Activated naive CD4-positive, alpha-beta T cell treated with anti-CD3 and anti-CD28 coated beads, Interleukin-2, amount 10 ng/mL, durations not matched to agents 7 days and 5 days (primary cell): Measurements from ENCODE around the gene NBEA.

Experiments used
- CTCF ChIA-PET: fragments of 350-600 bp; sonication (Branson Sonifier 250); formaldehyde crosslinking; loops from one replicate; lab custom pipeline; 2021; ENCODE audit warnings: antibody characterized with exemption; lab: Charles Lee
- DNase-seq: peaks from one replicate; pipeline ENCODE4 v3.0.0-alpha.2; 2020
- H3K27ac Mint-ChIP-seq: one replicate; pipeline ENCODE4 v1.8.0; 2021; ENCODE audit warnings: mild to moderate bottlenecking, moderate library complexity, mixed read lengths
- H3K27me3 Mint-ChIP-seq: one replicate; pipeline ENCODE4 v1.8.0; 2021; ENCODE audit warnings: mild to moderate bottlenecking, mixed read lengths
- H3K36me3 Mint-ChIP-seq: one replicate; pipeline ENCODE4 v1.8.0; 2021; ENCODE audit warnings: mixed read lengths
- H3K4me1 Mint-ChIP-seq: one replicate; pipeline ENCODE4 v1.8.0; 2021; ENCODE audit warnings: mixed read lengths
- H3K4me3 Mint-ChIP-seq: one replicate; pipeline ENCODE4 v1.8.0; 2021; ENCODE audit warnings: mild to moderate bottlenecking, moderate library complexity, mixed read lengths
- H3K9me3 Mint-ChIP-seq: one replicate; pipeline ENCODE4 v1.8.0; 2021; ENCODE audit warnings: mixed read lengths

The NBEA gene

GRCh38 chr13:35617420-35617819 is 675.4 kb downstream of the NBEA start:
- Mint-ChIP-seq H3K27me3 (no peaks in the 10 kb centered on the region), H3K9me3 (no peaks in the 10 kb centered on the region), H3K27ac (no peak overlapping the region), H3K4me1 (peaks cover 25% of the 10 kb centered on the region), H3K4me3 (no peak overlapping the region), H3K36me3 (no peaks in the 10 kb centered on the region)
- CTCF ChIA-PET, result no interaction called here
- DNase-seq, result no peak

GRCh38 chr13:35618565-35619083 is 676.6 kb downstream of the NBEA start:
- Mint-ChIP-seq H3K27ac (no peak overlapping the region), H3K4me1 (peaks cover 25% of the 10 kb centered on the region), H3K4me3 (no peak overlapping the region), H3K9me3 (no peaks in the 10 kb centered on the region), H3K36me3 (no peaks in the 10 kb centered on the region), H3K27me3 (no peaks in the 10 kb centered on the region)
- CTCF ChIA-PET, result no interaction called here
- DNase-seq, result no peak

DNA sequence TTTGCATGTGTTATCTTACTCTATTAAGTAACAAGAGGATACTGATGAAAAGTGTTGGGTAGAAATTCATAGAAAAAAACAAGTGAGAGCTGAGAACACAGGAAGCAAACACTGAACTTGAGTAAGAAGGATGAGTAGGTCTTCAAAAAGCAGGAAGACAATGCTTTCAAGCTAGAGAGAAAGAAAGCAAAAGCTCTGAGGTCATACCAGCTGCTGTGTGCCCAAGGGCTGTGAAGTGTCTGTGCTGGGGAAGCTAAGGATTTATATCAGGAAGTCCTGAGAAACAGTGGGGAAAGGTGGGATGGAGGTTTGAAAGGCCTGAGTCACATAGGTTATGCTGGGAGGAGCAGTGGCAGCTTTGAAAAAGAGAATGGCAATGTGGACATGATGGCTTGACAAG is 679.9 kb downstream of the NBEA start:
- Mint-ChIP-seq H3K9me3 (no peaks in the 10 kb centered on the region), H3K27me3 (no peaks in the 10 kb centered on the region), H3K4me3 (no peak overlapping the region), H3K36me3 (no peaks in the 10 kb centered on the region), H3K27ac (peak overlapping the region; percentile 60), H3K4me1 (peaks cover 25% of the 10 kb centered on the region)
- DNase-seq, result peak; percentile 21
- CTCF ChIA-PET, result interaction anchor here (0.9 to 1.7 kb wide), 2 partner anchors 9 to 10 kb away, joined by 3 to 6 read pairs; no protein-coding TSS in a partner anchor

GRCh38 chr13:35629026-35629425 is 687.0 kb downstream of the NBEA start:
- CTCF ChIA-PET, result no interaction called here
- DNase-seq, result no peak
- Mint-ChIP-seq H3K27ac (no peak overlapping the region), H3K36me3 (no peaks in the 10 kb centered on the region), H3K27me3 (no peaks in the 10 kb centered on the region), H3K9me3 (no peaks in the 10 kb centered on the region), H3K4me3 (no peak overlapping the region), H3K4me1 (no peaks in the 10 kb centered on the region)

DNA sequence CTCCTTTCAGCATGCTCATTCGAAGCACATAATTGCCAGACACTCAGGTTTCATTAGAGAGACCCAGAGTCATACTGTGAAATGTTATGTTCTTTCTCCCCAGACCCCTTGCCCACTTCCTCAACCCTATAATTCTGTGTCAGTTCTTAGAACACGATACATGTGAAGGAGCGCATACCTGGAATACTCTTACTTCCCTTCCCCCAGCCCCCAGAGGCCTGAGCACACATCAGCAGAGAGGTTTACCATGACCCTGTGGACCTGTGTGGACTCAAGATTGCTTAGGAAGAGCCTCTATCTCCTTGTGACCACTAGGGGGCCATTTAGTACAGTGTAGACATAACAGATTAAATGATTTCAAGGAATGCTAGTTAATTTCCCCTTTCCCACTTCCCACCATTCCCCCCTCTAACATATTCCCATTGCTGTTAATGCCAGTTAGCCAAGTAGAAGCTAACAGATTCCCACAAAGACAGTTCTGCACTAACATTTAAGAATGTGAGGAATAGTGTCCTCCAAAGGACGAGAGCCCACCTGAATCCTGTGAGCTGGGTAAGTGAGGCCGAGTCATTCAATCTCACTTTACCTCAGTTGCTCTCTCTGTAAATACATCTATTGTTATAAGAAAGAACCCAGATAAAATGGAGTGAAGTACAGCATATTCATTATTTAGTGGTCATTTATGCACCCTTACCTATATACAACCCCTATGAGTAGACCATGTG is 688.6 kb downstream of the NBEA start:
- CTCF ChIA-PET, result interaction anchor here (0.7 to 1.5 kb wide), 5 partner anchors 8 to 90 kb away, joined by 3 to 5 read pairs (median 3); no protein-coding TSS in a partner anchor
- no peak for DNase-seq
- no peaks in the 10 kb centered on the region for H3K9me3 Mint-ChIP-seq
- H3K27ac Mint-ChIP-seq, result no peak overlapping the region
- H3K4me3 Mint-ChIP-seq, result no peak overlapping the region
- no peaks in the 10 kb centered on the region for H3K27me3 Mint-ChIP-seq
- no peaks in the 10 kb centered on the region for H3K36me3 Mint-ChIP-seq
- no peaks in the 10 kb centered on the region for H3K4me1 Mint-ChIP-seq

DNA sequence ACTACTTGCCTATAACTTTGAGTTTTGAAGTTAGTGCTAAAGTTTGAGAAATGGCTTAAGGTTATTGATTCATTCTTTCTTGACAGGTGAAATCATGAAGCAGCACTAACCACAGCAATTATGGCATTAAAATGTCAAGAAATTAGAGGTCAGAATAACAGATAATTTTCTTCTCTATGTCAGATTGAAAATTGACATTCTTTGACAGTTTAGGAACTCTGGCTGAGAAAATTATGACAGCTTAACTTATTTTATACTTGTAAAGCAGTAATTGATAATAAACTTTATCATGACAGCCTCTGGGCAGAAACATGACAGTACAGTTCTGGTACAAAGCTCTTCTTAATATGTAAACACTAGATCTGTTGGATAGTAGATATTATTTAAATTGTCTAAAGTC is 689.6 kb downstream of the NBEA start:
- H3K4me3 Mint-ChIP-seq, result no peak overlapping the region
- H3K27me3 Mint-ChIP-seq, result no peaks in the 10 kb centered on the region
- CTCF ChIA-PET, result interaction anchor here (0.7 to 0.9 kb wide), 3 partner anchors 9 to 89 kb away, joined by 3 to 6 read pairs (median 5); no protein-coding TSS in a partner anchor
- H3K36me3 Mint-ChIP-seq, result no peaks in the 10 kb centered on the region
- no peak for DNase-seq
- H3K27ac Mint-ChIP-seq, result no peak overlapping the region
- no peaks in the 10 kb centered on the region for H3K4me1 Mint-ChIP-seq
- no peaks in the 10 kb centered on the region for H3K9me3 Mint-ChIP-seq

DNA sequence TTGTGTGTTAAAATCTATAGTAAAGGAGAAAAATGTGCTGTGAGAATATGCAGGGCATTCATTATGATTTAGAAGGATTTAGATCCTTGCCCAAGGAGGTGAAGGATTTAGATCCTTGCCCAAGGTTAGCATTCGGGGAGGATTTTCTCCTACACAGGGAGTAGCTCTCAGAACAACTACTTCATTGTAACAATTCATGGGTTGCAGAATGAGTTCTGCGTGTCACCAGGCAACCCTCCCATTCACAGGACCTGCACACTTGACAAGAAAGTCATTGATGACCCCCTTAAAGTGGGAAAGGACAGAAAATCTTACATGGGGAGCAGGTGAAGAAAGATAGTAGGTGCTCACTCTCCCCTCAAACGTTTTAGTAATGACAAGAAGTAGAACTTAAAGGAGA is 701.6 kb downstream of the NBEA start:
- Mint-ChIP-seq H3K36me3 (no peaks in the 10 kb centered on the region), H3K27me3 (no peaks in the 10 kb centered on the region), H3K9me3 (no peaks in the 10 kb centered on the region), H3K27ac (no peak overlapping the region), H3K4me1 (no peaks in the 10 kb centered on the region), H3K4me3 (no peak overlapping the region)
- CTCF ChIA-PET, result no interaction called here
- no peak for DNase-seq

- CTCF ChIA-PET, result no interaction called here
- H3K27ac Mint-ChIP-seq, result no peak overlapping the region
- no peaks in the 10 kb centered on the region for H3K36me3 Mint-ChIP-seq
- no peak for DNase-seq
- H3K4me3 Mint-ChIP-seq, result no peak overlapping the region
- no peaks in the 10 kb centered on the region for H3K9me3 Mint-ChIP-seq
- no peaks in the 10 kb centered on the region for H3K4me1 Mint-ChIP-seq
- no peaks in the 10 kb centered on the region for H3K27me3 Mint-ChIP-seq
Measured at GRCh38 chr13:35646056-35646774, 704.1 kb downstream of the NBEA start.

DNA sequence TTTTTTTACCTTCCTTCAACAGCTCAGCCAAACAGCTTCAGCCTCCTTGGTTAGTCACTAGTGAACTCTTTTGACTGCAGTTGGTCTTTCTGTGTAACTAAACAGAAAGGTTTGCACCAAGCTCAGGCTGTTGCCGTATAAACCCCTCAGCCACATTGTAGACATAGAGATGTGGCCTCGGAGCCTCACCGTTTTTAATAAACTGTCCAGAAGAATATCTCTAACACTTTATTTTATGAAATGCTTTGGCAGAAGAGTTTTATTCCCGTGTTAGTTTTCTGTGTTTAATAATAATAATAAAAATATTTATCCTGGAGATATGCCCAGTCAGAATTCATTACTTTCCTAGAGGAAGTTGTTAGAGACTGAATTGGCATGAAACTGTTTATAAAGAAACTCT is 706.1 kb downstream of the NBEA start:
- CTCF ChIA-PET, result interaction anchor here (0.6 kb wide), 1 partner anchor 74 kb away, joined by 3 read pairs; no protein-coding TSS in a partner anchor
- H3K27ac Mint-ChIP-seq, result no peak overlapping the region
- H3K4me1 Mint-ChIP-seq, result no peaks in the 10 kb centered on the region
- H3K36me3 Mint-ChIP-seq, result no peaks in the 10 kb centered on the region
- no peaks in the 10 kb centered on the region for H3K27me3 Mint-ChIP-seq
- H3K9me3 Mint-ChIP-seq, result no peaks in the 10 kb centered on the region
- no peak for DNase-seq
- H3K4me3 Mint-ChIP-seq, result no peak overlapping the region

DNA sequence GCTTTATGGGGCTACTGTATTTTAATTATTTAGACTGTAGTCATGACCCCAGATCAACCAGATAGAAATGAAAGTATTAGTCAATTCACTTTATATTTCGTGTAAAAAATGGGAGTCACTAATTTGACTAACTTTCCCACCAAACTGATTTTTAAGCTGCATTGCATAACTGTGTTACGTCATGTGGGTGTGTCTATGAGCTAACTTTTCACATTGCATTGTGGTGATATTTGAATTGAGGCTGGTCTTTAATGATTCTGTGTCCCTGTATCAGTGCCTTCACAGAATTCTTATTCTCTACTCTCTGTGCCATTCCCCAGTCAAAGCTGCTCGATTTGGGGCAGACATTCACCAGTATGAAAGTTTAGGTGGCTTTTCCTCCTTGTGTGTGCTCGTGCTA is 707.1 kb downstream of the NBEA start:
- CTCF ChIA-PET, result no interaction called here

DNA sequence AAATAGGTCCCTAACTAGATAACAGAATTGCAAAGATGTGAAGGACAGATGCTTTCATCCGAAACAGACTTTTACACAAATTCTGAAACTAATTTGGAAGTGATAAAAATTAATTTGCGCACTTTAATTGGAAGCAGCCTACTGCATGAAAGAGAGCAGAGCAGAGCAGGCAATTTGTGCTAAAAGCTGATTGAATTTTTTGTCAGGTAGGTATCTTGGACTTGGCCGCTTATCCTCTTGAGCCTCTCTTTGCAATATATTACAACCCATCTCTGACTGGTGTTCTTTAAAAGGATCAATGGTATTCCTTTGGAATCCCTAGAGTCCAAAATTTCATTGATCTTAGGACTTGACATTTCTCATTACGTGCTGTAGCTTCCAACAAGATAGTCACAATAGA is 717.7 kb downstream of the NBEA start:
- Mint-ChIP-seq H3K27me3 (no peaks in the 10 kb centered on the region), H3K27ac (no peak overlapping the region), H3K4me1 (no peaks in the 10 kb centered on the region), H3K36me3 (no peaks in the 10 kb centered on the region), H3K4me3 (no peak overlapping the region), H3K9me3 (no peaks in the 10 kb centered on the region)
- DNase-seq, result no peak
- CTCF ChIA-PET, result no interaction called here

More for the DNA sequence above, 707.1 kb downstream of the NBEA start:
- no peaks in the 10 kb centered on the region for H3K27me3 Mint-ChIP-seq
- H3K36me3 Mint-ChIP-seq, result no peaks in the 10 kb centered on the region
- no peak overlapping the region for H3K4me3 Mint-ChIP-seq
- no peak for DNase-seq
- H3K27ac Mint-ChIP-seq, result no peak overlapping the region
- H3K4me1 Mint-ChIP-seq, result no peaks in the 10 kb centered on the region
- no peaks in the 10 kb centered on the region for H3K9me3 Mint-ChIP-seq

- no peak overlapping the region for H3K4me3 Mint-ChIP-seq
- no peaks in the 10 kb centered on the region for H3K27me3 Mint-ChIP-seq
- no peak for DNase-seq
- no peaks in the 10 kb centered on the region for H3K9me3 Mint-ChIP-seq
- H3K27ac Mint-ChIP-seq, result no peak overlapping the region
- H3K4me1 Mint-ChIP-seq, result no peaks in the 10 kb centered on the region
- CTCF ChIA-PET, result interaction anchor here (1.5 kb wide), 1 partner anchor 34 kb away, joined by 3 read pairs; no protein-coding TSS in a partner anchor
- no peaks in the 10 kb centered on the region for H3K36me3 Mint-ChIP-seq
Measured at GRCh38 chr13:35664747-35665146, 722.7 kb downstream of the NBEA start.

DNA sequence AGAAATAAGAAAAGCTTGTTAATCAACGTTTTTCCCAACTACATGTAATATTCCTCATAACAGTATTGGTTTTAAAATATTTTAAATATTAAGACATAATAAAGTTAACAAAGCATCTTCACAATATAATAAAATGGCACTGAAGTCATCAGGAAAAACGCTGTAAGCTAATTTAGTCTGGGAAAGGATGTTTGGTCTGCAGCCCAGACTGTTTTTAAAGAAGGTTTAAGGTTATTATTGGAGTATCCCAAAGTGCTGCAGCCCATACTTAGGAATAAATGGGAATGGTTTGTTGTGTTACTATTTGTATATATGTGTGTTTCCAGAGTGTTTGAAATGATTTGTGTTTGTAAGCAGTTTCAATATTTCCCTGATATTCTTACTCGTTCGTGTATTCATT is 727.3 kb downstream of the NBEA start:
- Mint-ChIP-seq H3K4me1 (no peaks in the 10 kb centered on the region), H3K4me3 (no peak overlapping the region), H3K27me3 (no peaks in the 10 kb centered on the region), H3K36me3 (no peaks in the 10 kb centered on the region), H3K27ac (no peak overlapping the region), H3K9me3 (no peaks in the 10 kb centered on the region)
- CTCF ChIA-PET, result no interaction called here
- DNase-seq, result no peak

- no peaks in the 10 kb centered on the region for H3K36me3 Mint-ChIP-seq
- no peaks in the 10 kb centered on the region for H3K9me3 Mint-ChIP-seq
- H3K4me3 Mint-ChIP-seq, result no peak overlapping the region
- H3K4me1 Mint-ChIP-seq, result no peaks in the 10 kb centered on the region
- CTCF ChIA-PET, result no interaction called here
- H3K27ac Mint-ChIP-seq, result no peak overlapping the region
- no peak for DNase-seq
- no peaks in the 10 kb centered on the region for H3K27me3 Mint-ChIP-seq
Measured at GRCh38 chr13:35672611-35673010, 730.5 kb downstream of the NBEA start.
